H1 (cell line): ENCODE measurements around the gene RABEP2. TPM values are rescaled to one million over a fixed set of nuclear protein-coding genes. Genes with fewer than 3 reads are reported as not detected.

ENCODE experiments used
- CTCF ChIA-PET: fragments of 300-600 bp; sonication (Branson Sonifier 250); formaldehyde crosslinking; loops from one replicate; lab custom pipeline; 2021; ENCODE audit not compliant: partially characterized antibody; lab: Charles Lee
- POLR2A ChIA-PET: fragments of 300-600 bp; sonication (Branson Sonifier 250); formaldehyde crosslinking; loops from one replicate; lab custom pipeline; 2021; ENCODE audit warnings: inconsistent platforms; ENCODE audit not compliant: partially characterized antibody; lab: Charles Lee
- DNase-seq, 2 experiments: peaks; one replicate each; pipeline versions ENCODE4 v3.0.0 to v3.0.0-alpha.2; 2010 to 2022; ENCODE audit warnings: low spot score in 2 of 2, low read depth in 1 of 2, mixed read lengths in 1 of 2
- FAIRE-seq: peaks from 2 replicates; lab custom pipeline; 2011; peaks lifted over from hg19 to GRCh38; lab: Jason Lieb, UNC
- H2AFZ ChIP-seq: 2 replicates; pipeline ENCODE4 v1.8.1; 2012; ENCODE audit warnings: low read length, inconsistent platforms
- H2AK5ac ChIP-seq: 2 replicates; pipeline ENCODE4 v1.6.1; 2013; ENCODE audit warnings: low read depth, low read length
- H2BK120ac ChIP-seq: replicated peaks from 2 replicates; pipeline ENCODE3; 2013; ENCODE audit warnings: low read depth, low read length, inconsistent platforms
- H2BK12ac ChIP-seq: 2 replicates; pipeline ENCODE4 v1.6.1; 2013; ENCODE audit warnings: low read depth, low read length
- H2BK15ac ChIP-seq: 2 replicates; pipeline ENCODE4 v1.6.1; 2013; ENCODE audit warnings: low read length
- H2BK20ac ChIP-seq: 2 replicates; pipeline ENCODE4 v1.6.1; 2013; ENCODE audit warnings: low read length
- H2BK5ac ChIP-seq: 2 replicates; pipeline ENCODE4 v1.6.1; 2013; ENCODE audit warnings: low read depth, low read length
- H3K14ac ChIP-seq: 2 replicates; pipeline ENCODE4 v1.6.1; 2013; ENCODE audit warnings: inconsistent platforms; ENCODE audit not compliant: insufficient read length
- H3K18ac ChIP-seq: 2 replicates; pipeline ENCODE4 v1.6.1; 2013; ENCODE audit warnings: low read length; ENCODE audit errors: extremely low read depth
- H3K23ac ChIP-seq: 2 replicates; pipeline ENCODE4 v1.6.1; 2013; ENCODE audit warnings: inconsistent platforms; ENCODE audit not compliant: insufficient read length
- H3K23me2 ChIP-seq: 2 replicates; pipeline ENCODE4 v1.6.1; 2013; ENCODE audit warnings: low read depth, low read length
- H3K27ac ChIP-seq: 2 replicates; pipeline ENCODE4 v1.6.1; 2011; ENCODE audit warnings: low read depth, low read length, inconsistent platforms
- H3K27me3 ChIP-seq, 4 experiments: replicated peaks in 1 of 4; 1 replicate in 1 of 4; 2 replicates in 3 of 4; pipeline versions ENCODE4 v1.6.1 to v1.8.1; 2011 to 2013; ENCODE audit warnings: low read length in 3 of 4, mild to moderate bottlenecking in 3 of 4, inconsistent platforms in 2 of 4, mixed read lengths in 2 of 4, moderate library complexity in 1 of 4; ENCODE audit not compliant: control insufficient read depth in 3 of 4, insufficient read depth in 3 of 4; ENCODE audit errors: extremely low read depth in 1 of 4
- H3K36me3 ChIP-seq, 4 experiments: 2 replicates each; pipeline versions ENCODE4 v1.6.1 to v1.8.1; 2011 to 2013; ENCODE audit warnings: mild to moderate bottlenecking in 4 of 4, low read length in 3 of 4, moderate library complexity in 2 of 4, control low read depth in 1 of 4, inconsistent platforms in 1 of 4; ENCODE audit not compliant: insufficient read depth in 4 of 4, control insufficient read depth in 2 of 4
- H3K4ac ChIP-seq: replicated peaks from 2 replicates; pipeline ENCODE3; 2013; ENCODE audit warnings: low read length, low read depth, mixed read lengths, inconsistent platforms; ENCODE audit not compliant: insufficient read length
- H3K4me1 ChIP-seq, 4 experiments: replicated peaks in 1 of 4; 1 replicate in 1 of 4; 2 replicates in 3 of 4; pipeline versions ENCODE4 v1.6.1 to v1.8.1; 2011 to 2013; ENCODE audit warnings: low read length in 3 of 4, inconsistent platforms in 2 of 4, mixed read lengths in 1 of 4; ENCODE audit not compliant: insufficient read depth in 4 of 4, control insufficient read depth in 3 of 4
- H3K4me2 ChIP-seq, 2 experiments: 2 replicates each; pipeline versions ENCODE4 v1.6.1 to v1.8.1; 2011 to 2013; ENCODE audit warnings: low read depth in 2 of 2, low read length in 2 of 2, control low read depth in 1 of 2, inconsistent platforms in 1 of 2, mild to moderate bottlenecking in 1 of 2; ENCODE audit not compliant: insufficient read depth in 1 of 2
- H3K4me3 ChIP-seq, 4 experiments: fragments of 200-600, 300-600 bp in 1 of 4; sonication (generic), shearing (Covaris generic), sonication (Bioruptor Twin) in 1 of 4; 2 replicates each; pipeline versions ENCODE4 v1.5.1 to v1.8.1; 2011 to 2016; ENCODE audit warnings: low read length in 4 of 4, low read depth in 3 of 4, control low read depth in 2 of 4, inconsistent platforms in 2 of 4, mild to moderate bottlenecking in 2 of 4, mixed read lengths in 1 of 4, moderate library complexity in 1 of 4; ENCODE audit not compliant: insufficient read depth in 2 of 4; ENCODE audit errors: extremely low read depth in 1 of 4
- H3K56ac ChIP-seq: replicated peaks from 2 replicates; pipeline ENCODE3; 2013; ENCODE audit warnings: low read depth, mild to moderate bottlenecking, mixed read lengths, low read length, inconsistent platforms; ENCODE audit not compliant: insufficient read length
- H3K79me1 ChIP-seq: 2 replicates; pipeline ENCODE4 v1.6.1; 2013; ENCODE audit warnings: low read depth, low read length, control low read depth
- H3K79me2 ChIP-seq, 2 experiments: 2 replicates each; pipeline versions ENCODE4 v1.6.1 to v1.8.1; 2012 to 2013; ENCODE audit warnings: low read length in 2 of 2, mild to moderate bottlenecking in 2 of 2, inconsistent platforms in 1 of 2; ENCODE audit not compliant: insufficient read depth in 2 of 2, control insufficient read depth in 1 of 2
- H3K9ac ChIP-seq, 4 experiments: replicated peaks in 1 of 4; 1 replicate in 1 of 4; 2 replicates in 3 of 4; pipeline versions ENCODE4 v1.6.1 to v1.8.1; 2011 to 2013; ENCODE audit warnings: low read depth in 3 of 4, low read length in 3 of 4, control low read depth in 2 of 4, mild to moderate bottlenecking in 2 of 4, moderate library complexity in 2 of 4, inconsistent platforms in 1 of 4; ENCODE audit errors: extremely low read depth in 1 of 4
- H3K9me3 ChIP-seq, 2 experiments: 2 replicates each; pipeline versions ENCODE4 v1.6.1 to v1.8.1; 2012 to 2013; ENCODE audit warnings: mild to moderate bottlenecking in 2 of 2, moderate library complexity in 2 of 2, control low read depth in 1 of 2, inconsistent platforms in 1 of 2, low read depth in 1 of 2, low read length in 1 of 2, mixed read lengths in 1 of 2; ENCODE audit not compliant: insufficient read depth in 2 of 2
- H4K20me1 ChIP-seq, 2 experiments: replicated peaks in 1 of 2; 2 replicates each; pipeline versions ENCODE3 to v1.8.1; 2011 to 2013; ENCODE audit warnings: inconsistent platforms in 2 of 2, low read length in 2 of 2, mild to moderate bottlenecking in 1 of 2; ENCODE audit not compliant: insufficient read depth in 2 of 2, control insufficient read depth in 1 of 2
- H4K5ac ChIP-seq: 2 replicates; pipeline ENCODE4 v1.6.1; 2013; ENCODE audit warnings: low read length, low read depth, mixed read lengths, inconsistent platforms; ENCODE audit not compliant: insufficient read length
- H4K8ac ChIP-seq: 2 replicates; pipeline ENCODE4 v1.8.0; 2013; ENCODE audit warnings: mild to moderate bottlenecking, moderate library complexity, low read length, inconsistent platforms; ENCODE audit not compliant: insufficient read depth; ENCODE audit errors: extremely low read depth
- H4K91ac ChIP-seq: replicated peaks from 2 replicates; pipeline ENCODE3; 2013; ENCODE audit warnings: low read length, mixed read lengths, inconsistent platforms; ENCODE audit not compliant: insufficient read length
- CEBPB ChIP-seq: IDR thresholded peaks from 2 replicates; pipeline ENCODE4 v1.6.1; 2012; ENCODE audit warnings: low read depth, low read length
- CTBP2 ChIP-seq: IDR thresholded peaks from 2 replicates; pipeline ENCODE4 v1.7.0; 2011; ENCODE audit warnings: borderline replicate concordance, mild to moderate bottlenecking, moderate library complexity, mixed read lengths, low read length; ENCODE audit not compliant: insufficient read depth, insufficient read length
- MAFK ChIP-seq: IDR thresholded peaks from 2 replicates; pipeline ENCODE4 v1.6.1; 2012; ENCODE audit warnings: low read depth, mild to moderate bottlenecking, improper control_type of control experiment, low read length
- RFX5 ChIP-seq: IDR thresholded peaks from 2 replicates; pipeline ENCODE4 v1.6.1; 2011; ENCODE audit warnings: low read depth, low read length, improper control_type of control experiment, borderline replicate concordance
- SIRT6 ChIP-seq: IDR thresholded peaks from one replicate; pipeline ENCODE4 v1.7.1; 2012; ENCODE audit warnings: low read length, inconsistent platforms
- SIX5 ChIP-seq: IDR thresholded peaks from 2 replicates; pipeline ENCODE4 v1.6.1; 2011; ENCODE audit warnings: mild to moderate bottlenecking, low read depth, low read length
- SP2 ChIP-seq: IDR thresholded peaks from 2 replicates; pipeline ENCODE4 v1.6.1; 2012; ENCODE audit warnings: mild to moderate bottlenecking, low read length, inconsistent platforms
- YY1 ChIP-seq: IDR thresholded peaks from 2 replicates; pipeline ENCODE4 v1.6.1; 2011; ENCODE audit warnings: low read depth, mild to moderate bottlenecking, low read length
- WGBS, 2 experiments: shearing (Covaris generic) in 1 of 2; methylation state at CpG; one replicate each; pipeline versions ENCODE4 v1.1.6 to v1.1.7; 2013 to 2015; ENCODE audit warnings: low lambda C conversion rate in 2 of 2, mixed read lengths in 2 of 2, inconsistent platforms in 1 of 2, low coverage in 1 of 2, missing lambda C conversion rate in 1 of 2; ENCODE audit not compliant: insufficient replicate concordance in 2 of 2, insufficient coverage in 1 of 2, insufficient read length in 1 of 2; ENCODE audit errors: extremely low coverage in 1 of 2, missing lambda C conversion rate in 1 of 2; 5-methylcytosine and 5-hydroxymethylcytosine counted together
- polyA plus RNA-seq, 7 experiments: library from polyadenylated mRNA; depleted of rRNA in 3 of 7; stranded (reverse) in 5 of 7; unstranded in 2 of 7; fragments of >200 nt in 5 of 7; fragments of 200-250 nt in 2 of 7; gene quantifications; 1 replicate in 5 of 7; 2 replicates in 1 of 7; 4 replicates in 1 of 7; pipeline versions ENCODE4 v1.2.1 to v1.2.3, GENCODE V29; 2011 to 2013; ENCODE audit warnings: missing spikeins in 2 of 7, mixed read lengths in 2 of 7
- total RNA-seq: library from RNA; stranded (reverse); fragmentation: NEBNext Ultra II Directional; extraction: Animal tissue kit (Norgen Biotek cat#: 25700); gene quantifications from 2 replicates; pipeline ENCODE4 v1.2.1, GENCODE V29; 2021
- TF ChIP-seq, protein P1 (sequence below): IDR thresholded peaks from 2 replicates; pipeline ENCODE4 v1.6.1; 2012; ENCODE audit warnings: inconsistent platforms
- TF ChIP-seq, protein P2 (sequence below): IDR thresholded peaks from 2 replicates; pipeline ENCODE4 v1.6.1; 2011; ENCODE audit warnings: low read length, improper control_type of control experiment
- TF ChIP-seq, protein P3 (sequence below): IDR thresholded peaks from 2 replicates; pipeline ENCODE4 v1.6.1; 2012; ENCODE audit warnings: inconsistent platforms

The RABEP2 gene
- total and polyA plus RNA-seq, 2 of the 8 experiments (the other 6 are each of a cell fraction or from before 2014, with no cell fraction given) = 10.4 to 14.9 TPM

DNA sequence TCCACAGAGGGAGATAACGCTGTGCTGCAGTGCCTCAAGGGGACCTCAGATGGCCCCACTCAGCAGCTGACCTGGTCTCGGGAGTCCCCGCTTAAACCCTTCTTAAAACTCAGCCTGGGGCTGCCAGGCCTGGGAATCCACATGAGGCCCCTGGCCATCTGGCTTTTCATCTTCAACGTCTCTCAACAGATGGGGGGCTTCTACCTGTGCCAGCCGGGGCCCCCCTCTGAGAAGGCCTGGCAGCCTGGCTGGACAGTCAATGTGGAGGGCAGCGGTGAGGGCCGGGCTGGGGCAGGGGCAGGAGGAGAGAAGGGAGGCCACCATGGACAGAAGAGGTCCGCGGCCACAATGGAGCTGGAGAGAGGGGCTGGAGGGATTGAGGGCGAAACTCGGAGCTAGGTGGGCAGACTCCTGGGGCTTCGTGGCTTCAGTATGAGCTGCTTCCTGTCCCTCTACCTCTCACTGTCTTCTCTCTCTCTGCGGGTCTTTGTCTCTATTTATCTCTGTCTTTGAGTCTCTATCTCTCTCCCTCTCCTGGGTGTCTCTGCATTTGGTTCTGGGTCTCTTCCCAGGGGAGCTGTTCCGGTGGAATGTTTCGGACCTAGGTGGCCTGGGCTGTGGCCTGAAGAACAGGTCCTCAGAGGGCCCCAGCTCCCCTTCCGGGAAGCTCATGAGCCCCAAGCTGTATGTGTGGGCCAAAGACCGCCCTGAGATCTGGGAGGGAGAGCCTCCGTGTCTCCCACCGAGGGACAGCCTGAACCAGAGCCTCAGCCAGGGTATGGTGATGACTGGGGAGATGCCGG is 7.5 kb upstream of the RABEP2 start:
- Histone ChIP-seq H3K27me3 (no peaks in the 10 kb centered on the region), H3K56ac (no peak overlapping the region), H3K23me2 (peaks cover 2% of the 10 kb centered on the region; the same call in 1 of the 2 replicates), H3K9me3 (no peaks in the 10 kb centered on the region), H2AFZ (no peak overlapping the region), H3K18ac (no peak overlapping the region), H3K4me1 (no peaks in the 10 kb centered on the region; a peak in 1 of 7 replicates), H3K4me2 (no peak overlapping the region), H3K79me2 (no peaks in the 10 kb centered on the region), H3K14ac (no peak overlapping the region), H3K79me1 (no peaks in the 10 kb centered on the region), H3K4me3 (no peak overlapping the region), H3K9ac (no peak overlapping the region), H2BK5ac (no peak overlapping the region), H3K36me3 (no peaks in the 10 kb centered on the region), H2BK12ac (no peak overlapping the region), H2AK5ac (no peak overlapping the region), H4K5ac (no peak overlapping the region), H2BK120ac (no peak overlapping the region), H2BK15ac (no peak overlapping the region), H2BK20ac (no peak overlapping the region), H4K8ac (no peak overlapping the region), H4K91ac (no peak overlapping the region), H3K4ac (no peak overlapping the region), H3K27ac (no peak overlapping the region), H4K20me1 (no peaks in the 10 kb centered on the region), H3K23ac (no peak overlapping the region)
- WGBS, 2 experiments = 88% methylated on average over 16 of the region's 20 CpGs; no CpG with 5 or more reads in 1 of the 2 experiments
- DNase-seq = no peak
- CTCF ChIA-PET = interaction anchor here (0.6 to 3.6 kb wide), 7 partner anchors 9 to 62 kb away, joined by 3 to 32 read pairs (median 3); no protein-coding TSS in a partner anchor
- POLR2A ChIA-PET = interaction anchor here (0.8 to 2.2 kb wide), 5 partner anchors 9 to 69 kb away, joined by 3 to 12 read pairs (median 4); partner anchors contain the start of genes NFATC2IP, RABEP2 and SPNS1
- no peak for FAIRE-seq
- TF ChIP-seq SIRT6 = no peak
- no peak for TF ChIP-seq CEBPB
- no peak for TF ChIP-seq SP2
- TF ChIP-seq MAFK = no peak
- TF ChIP-seq, protein P1, sequence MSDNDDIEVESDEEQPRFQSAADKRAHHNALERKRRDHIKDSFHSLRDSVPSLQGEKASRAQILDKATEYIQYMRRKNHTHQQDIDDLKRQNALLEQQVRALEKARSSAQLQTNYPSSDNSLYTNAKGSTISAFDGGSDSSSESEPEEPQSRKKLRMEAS = no peak
- TF ChIP-seq CTBP2 = no peak
- TF ChIP-seq, protein P2, sequence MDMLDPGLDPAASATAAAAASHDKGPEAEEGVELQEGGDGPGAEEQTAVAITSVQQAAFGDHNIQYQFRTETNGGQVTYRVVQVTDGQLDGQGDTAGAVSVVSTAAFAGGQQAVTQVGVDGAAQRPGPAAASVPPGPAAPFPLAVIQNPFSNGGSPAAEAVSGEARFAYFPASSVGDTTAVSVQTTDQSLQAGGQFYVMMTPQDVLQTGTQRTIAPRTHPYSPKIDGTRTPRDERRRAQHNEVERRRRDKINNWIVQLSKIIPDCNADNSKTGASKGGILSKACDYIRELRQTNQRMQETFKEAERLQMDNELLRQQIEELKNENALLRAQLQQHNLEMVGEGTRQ = no peak
- TF ChIP-seq YY1 = no peak
- TF ChIP-seq SIX5 = no peak
- TF ChIP-seq, protein P3, sequence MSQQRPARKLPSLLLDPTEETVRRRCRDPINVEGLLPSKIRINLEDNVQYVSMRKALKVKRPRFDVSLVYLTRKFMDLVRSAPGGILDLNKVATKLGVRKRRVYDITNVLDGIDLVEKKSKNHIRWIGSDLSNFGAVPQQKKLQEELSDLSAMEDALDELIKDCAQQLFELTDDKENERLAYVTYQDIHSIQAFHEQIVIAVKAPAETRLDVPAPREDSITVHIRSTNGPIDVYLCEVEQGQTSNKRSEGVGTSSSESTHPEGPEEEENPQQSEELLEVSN = no peak
- no peak for TF ChIP-seq RFX5
